ENCODE measurements around the gene CSHL1. TPM values are rescaled to one million over a fixed set of nuclear protein-coding genes. Genes with fewer than 3 reads are reported as not detected.
A peak's percentile ranks its signal among the peaks of the same experiment; 100 is the strongest.
"Not testable (repeated sequence)": the region's sequence is repeated elsewhere in the genome, so short reads cannot be mapped to it uniquely, and the experiment has no call there.

CSHL1 gene
- polyA plus RNA-seq, 1 donor from 2014 or later, result not detected

DNA sequence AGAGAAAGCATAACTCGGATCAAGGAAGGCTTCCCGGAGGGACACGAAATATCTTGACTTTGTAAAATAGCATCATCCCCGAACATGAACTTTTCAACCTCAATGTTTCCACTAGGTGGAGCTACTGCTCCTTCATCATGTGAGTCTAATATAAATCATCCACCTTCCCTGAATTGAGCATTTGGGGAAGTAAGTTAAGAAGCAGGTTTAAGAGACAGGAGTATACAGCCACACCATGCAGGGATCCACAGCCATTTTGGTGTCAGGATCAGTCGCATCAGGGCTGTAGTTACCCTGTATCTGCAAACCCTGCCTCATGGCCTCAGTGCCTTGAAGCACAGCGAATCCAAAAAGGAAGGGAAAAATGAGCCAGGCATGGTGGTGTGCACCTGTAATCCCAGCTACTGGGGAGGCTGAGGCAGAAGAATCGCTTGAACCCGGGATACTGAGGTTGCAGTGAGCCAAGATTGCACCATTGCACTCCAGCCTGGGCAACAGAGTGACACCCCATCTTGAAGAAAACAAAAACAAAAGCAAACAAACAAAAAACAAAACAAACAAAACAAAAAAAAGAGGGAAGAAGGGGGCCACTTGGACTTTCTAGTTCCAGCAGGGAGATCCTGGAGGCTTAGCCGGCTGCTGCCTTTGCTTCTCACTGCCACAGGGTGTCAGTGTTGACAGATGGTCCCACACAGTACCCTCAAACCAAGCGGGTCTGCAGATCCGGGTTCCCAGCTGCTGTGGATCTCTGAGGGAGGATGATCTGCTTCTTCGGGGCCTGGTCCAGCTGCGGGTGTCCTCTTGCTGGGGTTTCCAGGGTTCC, 21.8 kb downstream of the CSHL1 start:
- H3K4me3 ChIP-seq (ENCODE audit: low read length); H3K9ac ChIP-seq (ENCODE audit: low read length); H4K20me1 ChIP-seq (ENCODE audit: insufficient read depth); H3K79me2 ChIP-seq (replicated peaks; ENCODE audit: insufficient read depth, low read length); H2AFZ ChIP-seq (ENCODE audit: low read depth, low read length); H3K4me2 ChIP-seq (ENCODE audit: low read length); H3K27me3 ChIP-seq (ENCODE audit: insufficient read depth, low read depth, low read length); H3F3A ChIP-seq (ENCODE audit: insufficient read depth, low read length, poor library complexity, severe bottlenecking); H3K27ac ChIP-seq (ENCODE audit: low read length); H3K9me3 ChIP-seq (ENCODE audit: low read length); H3K9me2 ChIP-seq (ENCODE audit: insufficient read depth, low read length); H3K36me3 ChIP-seq (ENCODE audit: insufficient read depth, low read length): not testable (repeated sequence)
- peak; percentile 34 for TF ChIP-seq SMC3 (conservative IDR thresholded peaks at IDR 0.05; ENCODE audit: poor library complexity)
- TF ChIP-seq RAD21 (conservative IDR thresholded peaks at IDR 0.05), result peak; percentile 10
- TF ChIP-seq, protein P1, sequence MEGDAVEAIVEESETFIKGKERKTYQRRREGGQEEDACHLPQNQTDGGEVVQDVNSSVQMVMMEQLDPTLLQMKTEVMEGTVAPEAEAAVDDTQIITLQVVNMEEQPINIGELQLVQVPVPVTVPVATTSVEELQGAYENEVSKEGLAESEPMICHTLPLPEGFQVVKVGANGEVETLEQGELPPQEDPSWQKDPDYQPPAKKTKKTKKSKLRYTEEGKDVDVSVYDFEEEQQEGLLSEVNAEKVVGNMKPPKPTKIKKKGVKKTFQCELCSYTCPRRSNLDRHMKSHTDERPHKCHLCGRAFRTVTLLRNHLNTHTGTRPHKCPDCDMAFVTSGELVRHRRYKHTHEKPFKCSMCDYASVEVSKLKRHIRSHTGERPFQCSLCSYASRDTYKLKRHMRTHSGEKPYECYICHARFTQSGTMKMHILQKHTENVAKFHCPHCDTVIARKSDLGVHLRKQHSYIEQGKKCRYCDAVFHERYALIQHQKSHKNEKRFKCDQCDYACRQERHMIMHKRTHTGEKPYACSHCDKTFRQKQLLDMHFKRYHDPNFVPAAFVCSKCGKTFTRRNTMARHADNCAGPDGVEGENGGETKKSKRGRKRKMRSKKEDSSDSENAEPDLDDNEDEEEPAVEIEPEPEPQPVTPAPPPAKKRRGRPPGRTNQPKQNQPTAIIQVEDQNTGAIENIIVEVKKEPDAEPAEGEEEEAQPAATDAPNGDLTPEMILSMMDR (IDR thresholded peaks at IDR 0.05; ENCODE audit: poor library complexity, severe bottlenecking), result peak; percentile 44

DNA sequence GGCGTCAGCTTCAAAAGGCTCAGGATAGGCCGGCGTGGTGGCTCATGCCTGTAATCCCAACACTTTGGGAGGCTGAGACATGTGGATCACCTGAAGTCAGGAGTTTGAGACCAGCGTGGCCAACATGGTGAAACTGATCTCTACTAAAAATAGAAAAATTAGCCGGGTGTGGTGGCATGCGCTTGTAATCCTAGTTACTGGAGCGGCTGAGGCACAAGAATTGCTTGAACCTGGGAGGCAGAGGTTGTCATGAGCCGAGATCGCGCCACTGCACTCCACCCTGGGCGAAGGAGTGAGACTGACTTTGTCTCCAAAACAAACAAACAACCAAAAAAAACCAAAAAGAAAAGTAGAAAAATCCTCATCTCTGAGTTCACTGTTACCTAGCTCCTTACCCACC, 25.9 kb downstream of the CSHL1 start:
- H3K4me3 ChIP-seq (ENCODE audit: low read length); H3F3A ChIP-seq (ENCODE audit: insufficient read depth, low read length, poor library complexity, severe bottlenecking); H3K9ac ChIP-seq (ENCODE audit: low read length); H3K9me2 ChIP-seq (ENCODE audit: insufficient read depth, low read length); H3K27ac ChIP-seq (ENCODE audit: low read length); H4K20me1 ChIP-seq (ENCODE audit: insufficient read depth); H3K9me3 ChIP-seq (ENCODE audit: low read length); H3K79me2 ChIP-seq (replicated peaks; ENCODE audit: insufficient read depth, low read length); H2AFZ ChIP-seq (ENCODE audit: low read depth, low read length); H3K4me2 ChIP-seq (ENCODE audit: low read length); H3K36me3 ChIP-seq (ENCODE audit: insufficient read depth, low read length); H3K27me3 ChIP-seq (ENCODE audit: insufficient read depth, low read depth, low read length): not testable (repeated sequence)

DNA sequence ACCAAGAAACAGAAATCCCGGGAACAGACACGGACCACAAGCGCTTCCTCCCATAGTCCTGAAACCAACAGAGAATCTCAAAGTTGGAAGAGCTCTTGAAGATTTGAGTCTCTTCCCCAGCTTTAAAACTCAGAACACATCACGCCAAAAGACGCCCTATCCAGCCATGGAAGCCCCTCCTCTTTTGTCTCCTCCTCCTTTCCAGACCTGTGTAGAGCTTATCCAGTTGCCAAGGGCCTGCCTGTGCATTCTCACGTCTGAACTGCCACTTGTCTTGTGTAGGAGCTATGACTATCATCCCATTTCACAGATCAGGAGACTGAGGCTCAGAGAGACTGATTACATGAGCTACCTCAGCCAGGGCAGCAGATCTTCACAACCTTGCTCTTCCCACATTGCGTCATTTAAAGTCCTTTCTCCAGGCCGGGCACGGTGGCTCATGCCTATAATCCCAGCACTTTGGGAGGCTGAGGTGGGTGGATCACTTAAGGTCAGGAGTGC, 28.4 kb downstream of the CSHL1 start:
- H3K9me2 ChIP-seq (ENCODE audit: insufficient read depth, low read length); H2AFZ ChIP-seq (ENCODE audit: low read depth, low read length); H3K9ac ChIP-seq (ENCODE audit: low read length); H3K4me2 ChIP-seq (ENCODE audit: low read length); H3K27me3 ChIP-seq (ENCODE audit: insufficient read depth, low read depth, low read length); H3K9me3 ChIP-seq (ENCODE audit: low read length); H4K20me1 ChIP-seq (ENCODE audit: insufficient read depth); H3F3A ChIP-seq (ENCODE audit: insufficient read depth, low read length, poor library complexity, severe bottlenecking); H3K4me3 ChIP-seq (ENCODE audit: low read length); H3K27ac ChIP-seq (ENCODE audit: low read length); H3K36me3 ChIP-seq (ENCODE audit: insufficient read depth, low read length); H3K79me2 ChIP-seq (replicated peaks; ENCODE audit: insufficient read depth, low read length): not testable (repeated sequence)

DNA sequence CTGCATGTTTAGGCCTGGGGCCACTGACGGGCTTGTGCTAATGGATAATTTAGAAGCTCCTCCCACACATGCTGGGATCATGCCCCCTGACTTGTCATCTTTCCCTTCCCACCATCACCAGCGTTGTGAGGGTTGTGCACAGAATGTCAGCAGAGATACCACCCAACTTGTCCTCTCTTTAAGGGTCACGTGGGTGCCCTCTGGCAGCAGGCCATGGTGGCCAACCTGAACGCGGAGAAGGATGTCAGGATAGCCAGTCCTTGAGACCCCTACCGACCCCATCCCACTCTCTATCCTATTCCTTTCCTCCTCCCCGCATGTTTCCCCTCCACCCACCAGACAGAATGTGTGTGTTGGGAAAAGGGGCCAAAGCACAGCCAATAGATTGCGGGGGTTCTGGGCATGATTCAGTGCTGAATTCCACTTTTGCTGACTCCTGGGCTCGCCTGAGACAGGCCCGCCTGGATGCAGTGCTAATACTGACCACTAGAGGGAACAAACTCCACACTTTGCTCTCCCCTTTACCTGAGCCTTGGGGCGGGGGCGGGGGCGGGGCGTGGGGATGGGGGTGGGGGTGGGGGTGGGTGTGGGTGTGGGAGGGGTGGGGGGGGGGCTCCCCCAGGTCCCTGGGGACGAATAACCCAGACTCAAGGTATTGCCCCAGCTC, 29.0 kb downstream of the CSHL1 start, which contains the start of gene GH2:
GH2 (minus strand) TSS at position 10 of the 667 bp plus-strand sequence. CDS start 143 bp downstream, outside the sequence.
- Histone ChIP-seq H3K79me2 (replicated peaks; ENCODE audit: insufficient read depth, low read length) (no peaks in the 10 kb centered on the region), H3K27ac (ENCODE audit: low read length) (no peak within 1 kb of the TSS), H3K4me3 (ENCODE audit: low read length) (no peak within 1 kb of the TSS), H3K9me3 (ENCODE audit: low read length) (no peaks in the 10 kb centered on the region), H4K20me1 (ENCODE audit: insufficient read depth) (no peaks in the 10 kb centered on the region), H3K9me2 (ENCODE audit: insufficient read depth, low read length) (no peaks in the 10 kb centered on the region), H3K36me3 (ENCODE audit: insufficient read depth, low read length) (no peaks in the 10 kb centered on the region), H2AFZ (ENCODE audit: low read depth, low read length) (no peak within 1 kb of the TSS), H3K4me2 (ENCODE audit: low read length) (no peak within 1 kb of the TSS), H3K27me3 (ENCODE audit: insufficient read depth, low read depth, low read length) (no peaks in the 10 kb centered on the region), H3K9ac (ENCODE audit: low read length) (no peak within 1 kb of the TSS), H3F3A (ENCODE audit: insufficient read depth, low read length, poor library complexity, severe bottlenecking) (no peaks in the 10 kb centered on the region)
- no peak for TF ChIP-seq EP300 (conservative IDR thresholded peaks at IDR 0.05; ENCODE audit: poor library complexity, severe bottlenecking)
- TF ChIP-seq POLR2AphosphoS5 (IDR thresholded peaks at IDR 0.05), result no peak
- no peak for TF ChIP-seq TAF1 (IDR thresholded peaks at IDR 0.05; ENCODE audit: low read depth)
- TF ChIP-seq, protein P2, sequence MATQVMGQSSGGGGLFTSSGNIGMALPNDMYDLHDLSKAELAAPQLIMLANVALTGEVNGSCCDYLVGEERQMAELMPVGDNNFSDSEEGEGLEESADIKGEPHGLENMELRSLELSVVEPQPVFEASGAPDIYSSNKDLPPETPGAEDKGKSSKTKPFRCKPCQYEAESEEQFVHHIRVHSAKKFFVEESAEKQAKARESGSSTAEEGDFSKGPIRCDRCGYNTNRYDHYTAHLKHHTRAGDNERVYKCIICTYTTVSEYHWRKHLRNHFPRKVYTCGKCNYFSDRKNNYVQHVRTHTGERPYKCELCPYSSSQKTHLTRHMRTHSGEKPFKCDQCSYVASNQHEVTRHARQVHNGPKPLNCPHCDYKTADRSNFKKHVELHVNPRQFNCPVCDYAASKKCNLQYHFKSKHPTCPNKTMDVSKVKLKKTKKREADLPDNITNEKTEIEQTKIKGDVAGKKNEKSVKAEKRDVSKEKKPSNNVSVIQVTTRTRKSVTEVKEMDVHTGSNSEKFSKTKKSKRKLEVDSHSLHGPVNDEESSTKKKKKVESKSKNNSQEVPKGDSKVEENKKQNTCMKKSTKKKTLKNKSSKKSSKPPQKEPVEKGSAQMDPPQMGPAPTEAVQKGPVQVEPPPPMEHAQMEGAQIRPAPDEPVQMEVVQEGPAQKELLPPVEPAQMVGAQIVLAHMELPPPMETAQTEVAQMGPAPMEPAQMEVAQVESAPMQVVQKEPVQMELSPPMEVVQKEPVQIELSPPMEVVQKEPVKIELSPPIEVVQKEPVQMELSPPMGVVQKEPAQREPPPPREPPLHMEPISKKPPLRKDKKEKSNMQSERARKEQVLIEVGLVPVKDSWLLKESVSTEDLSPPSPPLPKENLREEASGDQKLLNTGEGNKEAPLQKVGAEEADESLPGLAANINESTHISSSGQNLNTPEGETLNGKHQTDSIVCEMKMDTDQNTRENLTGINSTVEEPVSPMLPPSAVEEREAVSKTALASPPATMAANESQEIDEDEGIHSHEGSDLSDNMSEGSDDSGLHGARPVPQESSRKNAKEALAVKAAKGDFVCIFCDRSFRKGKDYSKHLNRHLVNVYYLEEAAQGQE (IDR thresholded peaks at IDR 0.05; ENCODE audit: borderline replicate concordance), result no peak
- TF ChIP-seq, protein P1 (IDR thresholded peaks at IDR 0.05; ENCODE audit: poor library complexity, severe bottlenecking), result peak; percentile 19
- no peak for TF ChIP-seq MXI1 (conservative IDR thresholded peaks at IDR 0.05; ENCODE audit: poor library complexity, severe bottlenecking)
